HG03060 (cell line): ENCODE data around the gene KCNJ4.
"Not testable (repeated sequence)": the region's sequence is repeated elsewhere in the genome, so short reads cannot be mapped to it uniquely, and the experiment has no call there.

Experiments
- ATAC-seq: cut with Tn5 transposase; IDR thresholded peaks from one replicate; pipeline ENCODE4 v1.9.1; 2021; ENCODE audit warnings: low read depth, moderate number of reproducible peaks; ENCODE audit not compliant: unreplicated experiment

The KCNJ4 gene

GRCh38 chr22:38474003-38474607, 19.1 kb upstream of the KCNJ4 start:
- no peak for ATAC-seq

GRCh38 chr22:38471237-38471636, 16.2 kb upstream of the KCNJ4 start:
- no peak for ATAC-seq

- not testable (repeated sequence) for ATAC-seq
Observed at GRCh38 chr22:38470179-38470578, 15.2 kb upstream of the KCNJ4 start.

- ATAC-seq: no peak
Observed at GRCh38 chr22:38469306-38469781, 14.3 kb upstream of the KCNJ4 start.

GRCh38 chr22:38468443-38469305, 13.7 kb upstream of the KCNJ4 start:
- ATAC-seq: no peak

- no peak for ATAC-seq
Observed at GRCh38 chr22:38467904-38468442, 13.0 kb upstream of the KCNJ4 start, which contains the start of gene KDELR3. Gene KDELR3, plus strand, starts transcription at chr22:38468096. Its CDS starts 138 bp downstream, at chr22:38468234.

- no peak for ATAC-seq
Observed at GRCh38 chr22:38467438-38467903, 12.5 kb upstream of the KCNJ4 start.

- ATAC-seq: no peak
Observed at GRCh38 chr22:38465673-38466490, 10.9 kb upstream of the KCNJ4 start.

GRCh38 chr22:38464992-38465672, 10.1 kb upstream of the KCNJ4 start:
- ATAC-seq: no peak

- no peak for ATAC-seq
Observed at GRCh38 chr22:38462960-38463784, 8.2 kb upstream of the KCNJ4 start.

- no peak for ATAC-seq
Observed at GRCh38 chr22:38461414-38462081, 6.5 kb upstream of the KCNJ4 start.

GRCh38 chr22:38461057-38461413, 6.0 kb upstream of the KCNJ4 start:
- no peak for ATAC-seq

- ATAC-seq: no peak
Observed at GRCh38 chr22:38460426-38460840, 5.4 kb upstream of the KCNJ4 start.

GRCh38 chr22:38456841-38457699, 2.1 kb upstream of the KCNJ4 start:
- no peak for ATAC-seq

GRCh38 chr22:38456272-38456835, 1.4 kb upstream of the KCNJ4 start:
- no peak for ATAC-seq

GRCh38 chr22:38455530-38456271, 702 bp upstream of the KCNJ4 start:
- ATAC-seq: no peak
